ENCODE data around the gene COPG1.

Gene COPG1

GRCh38 chr3:129282727-129283327 lies 33.4 kb downstream of the COPG1 start:
- DNase-seq: no peak

DNA sequence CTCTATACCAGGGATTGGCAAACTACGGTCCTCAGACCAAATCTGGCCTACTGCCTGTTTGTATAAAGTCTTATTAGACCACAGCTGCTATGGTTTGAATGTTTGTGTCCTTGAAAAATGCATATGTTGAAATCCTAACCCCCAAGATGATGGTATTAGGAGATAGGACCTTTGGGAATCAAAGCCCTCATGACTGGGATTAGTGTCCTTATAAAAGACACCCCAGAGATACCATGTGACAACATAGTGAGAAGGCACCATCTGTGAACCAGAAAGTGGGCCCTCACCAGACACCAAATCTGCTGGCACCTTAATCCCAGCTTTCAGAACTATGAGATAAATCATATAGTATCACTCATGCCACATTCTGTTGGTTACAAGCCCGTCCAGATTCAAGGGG lies 36.7 kb downstream of the COPG1 start:
- DNase-seq: no peak

DNA sequence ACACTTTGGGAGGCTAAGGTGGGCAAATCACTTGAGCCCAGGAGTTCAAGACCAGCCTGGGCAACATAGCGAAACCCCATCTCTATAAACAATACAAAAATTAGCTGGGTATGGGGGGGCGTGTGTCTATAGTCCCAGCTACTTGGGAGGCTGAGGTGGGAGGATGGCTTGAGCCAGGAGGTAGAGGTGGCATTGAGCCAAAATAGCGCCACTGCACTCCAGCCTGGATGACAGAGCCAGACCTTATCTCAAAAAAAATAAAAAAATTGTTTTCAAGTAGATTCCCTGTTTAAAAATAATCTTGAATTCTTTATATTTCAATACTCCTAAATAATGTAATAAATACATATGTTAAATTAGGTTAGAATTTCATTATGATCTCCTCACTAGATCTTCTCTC lies 39.0 kb downstream of the COPG1 start:
- DNase-seq: no peak

DNA sequence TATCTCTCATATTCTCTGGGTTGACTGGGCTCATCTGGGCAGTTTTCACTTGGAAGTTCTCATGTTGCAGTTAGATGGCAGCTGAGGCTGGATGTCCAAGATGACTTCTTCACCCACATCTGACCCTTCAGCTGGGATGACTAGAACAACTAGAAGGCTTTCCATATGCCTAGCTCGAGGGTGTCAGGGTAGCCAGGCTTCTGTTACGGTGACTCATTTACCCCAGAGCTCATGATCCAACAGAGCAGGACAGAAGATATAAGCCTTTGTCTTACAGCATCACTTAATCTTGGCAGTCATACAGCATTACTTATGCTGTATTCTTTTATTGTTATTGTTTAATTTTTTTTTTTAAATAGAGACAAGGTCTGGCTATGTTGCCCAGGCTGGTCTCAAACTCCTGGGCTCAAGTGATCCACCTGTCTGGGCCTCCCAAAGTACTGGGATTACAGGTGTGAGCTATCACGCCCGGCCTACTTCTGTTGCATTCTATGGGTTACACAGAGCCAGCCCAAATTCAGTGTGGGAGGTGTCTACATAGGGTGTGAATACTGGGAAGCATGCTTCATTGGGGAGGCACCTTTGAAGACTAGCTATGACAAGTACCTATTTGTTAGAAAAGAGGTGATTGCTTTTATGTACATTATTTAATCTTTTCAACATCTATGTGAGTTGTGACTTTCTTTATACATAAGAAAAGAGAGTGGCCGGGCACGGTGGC lies 40.0 kb downstream of the COPG1 start:
- no peak for DNase-seq

- DNase-seq: no peak
Measured at GRCh38 chr3:129291236-129291886, 42.0 kb downstream of the COPG1 start.

GRCh38 chr3:129295286-129295685 lies 45.9 kb downstream of the COPG1 start:
- no peak for DNase-seq

GRCh38 chr3:129304146-129304961 lies 54.9 kb downstream of the COPG1 start:
- no peak for DNase-seq

DNA sequence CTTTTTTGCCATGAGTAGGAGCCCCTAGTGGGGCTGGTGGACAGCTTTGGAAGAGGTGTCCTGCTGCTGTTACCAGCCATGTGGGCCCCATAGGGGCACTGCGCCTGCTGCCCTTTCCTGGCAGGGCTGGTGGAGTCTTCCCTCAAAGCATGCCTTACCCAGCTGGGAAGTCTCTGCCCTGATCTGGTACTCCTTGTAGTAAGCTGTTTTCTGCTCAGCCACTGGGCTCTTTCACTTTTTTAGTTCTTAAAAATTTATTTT lies 55.5 kb downstream of the COPG1 start:
- no peak for DNase-seq

GRCh38 chr3:129305592-129306091 lies 56.2 kb downstream of the COPG1 start:
- no peak for DNase-seq

GRCh38 chr3:129308636-129309035 lies 59.2 kb downstream of the COPG1 start:
- no peak for DNase-seq

- DNase-seq: peak; percentile 19
Measured at GRCh38 chr3:129310111-129311011, 61.0 kb downstream of the COPG1 start.

DNA sequence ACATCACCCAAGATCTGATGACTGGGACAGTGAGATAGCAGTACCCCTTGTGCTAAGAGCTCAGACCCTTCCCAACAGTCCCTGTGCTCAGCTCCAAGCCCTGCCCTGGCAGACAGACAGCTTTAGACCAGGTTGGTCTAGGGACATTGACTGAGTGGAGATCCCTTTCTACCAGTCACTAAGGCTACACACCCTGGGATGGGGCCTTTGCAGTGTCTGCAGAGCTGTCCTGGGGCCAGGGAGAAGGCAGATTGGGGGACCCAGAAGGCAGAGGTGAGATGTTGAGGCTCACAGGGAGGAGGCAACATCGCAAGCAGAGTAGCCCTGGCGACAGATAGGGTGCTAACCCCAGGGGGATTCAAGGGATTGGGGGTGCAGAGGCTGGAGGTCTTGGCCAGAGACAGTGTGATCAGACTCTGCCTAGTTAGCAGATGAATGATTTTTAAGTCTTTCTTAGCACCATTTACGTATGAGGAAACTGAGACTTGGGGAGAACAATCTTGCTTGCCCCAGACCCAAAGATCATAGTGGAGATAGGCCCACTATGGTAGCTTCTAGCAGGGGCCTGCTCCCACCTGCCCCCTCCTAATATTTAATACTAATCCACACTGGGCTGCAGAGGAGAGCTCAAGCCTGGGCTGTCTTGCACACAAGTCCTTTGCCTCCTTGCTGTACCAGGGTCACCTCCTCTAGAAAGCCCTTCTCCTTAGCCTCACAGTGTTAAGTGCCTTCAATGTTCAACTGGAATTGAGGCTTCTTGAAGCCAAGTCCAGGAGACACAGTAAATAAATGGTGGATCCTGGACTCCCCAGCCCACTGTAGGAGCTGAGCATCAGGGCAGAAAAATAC lies 61.9 kb downstream of the COPG1 start:
- no peak for DNase-seq

DNA sequence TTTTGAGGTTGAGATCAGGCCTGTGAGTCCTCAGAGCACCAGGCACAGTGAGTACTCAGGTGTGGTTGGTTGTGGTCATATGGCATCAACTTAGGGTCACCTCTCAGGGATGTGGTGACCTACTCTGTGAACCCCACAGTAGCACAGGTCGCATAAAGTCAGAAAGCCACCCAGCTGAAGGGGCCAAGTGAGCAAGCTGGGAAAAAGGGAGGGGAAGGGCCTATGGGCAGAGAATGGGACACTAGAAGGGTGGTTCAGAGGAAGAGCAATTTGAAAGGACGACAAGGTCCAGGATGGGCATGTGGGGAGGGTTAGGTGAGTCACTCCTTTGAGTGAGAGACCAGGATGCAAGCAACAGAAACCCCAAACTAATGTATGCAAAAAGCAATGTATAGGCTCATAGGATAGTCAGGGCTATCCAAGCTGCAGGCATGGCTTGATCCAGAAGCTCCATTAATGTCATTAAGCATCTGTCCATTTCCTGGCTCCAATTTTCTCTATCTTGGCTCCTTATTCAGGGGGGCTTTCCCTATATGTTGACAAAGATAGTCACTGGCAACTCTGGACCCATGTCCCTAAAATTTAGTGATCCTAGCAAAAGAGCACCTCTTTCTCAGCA lies 62.7 kb downstream of the COPG1 start:
- DNase-seq: no peak

DNA sequence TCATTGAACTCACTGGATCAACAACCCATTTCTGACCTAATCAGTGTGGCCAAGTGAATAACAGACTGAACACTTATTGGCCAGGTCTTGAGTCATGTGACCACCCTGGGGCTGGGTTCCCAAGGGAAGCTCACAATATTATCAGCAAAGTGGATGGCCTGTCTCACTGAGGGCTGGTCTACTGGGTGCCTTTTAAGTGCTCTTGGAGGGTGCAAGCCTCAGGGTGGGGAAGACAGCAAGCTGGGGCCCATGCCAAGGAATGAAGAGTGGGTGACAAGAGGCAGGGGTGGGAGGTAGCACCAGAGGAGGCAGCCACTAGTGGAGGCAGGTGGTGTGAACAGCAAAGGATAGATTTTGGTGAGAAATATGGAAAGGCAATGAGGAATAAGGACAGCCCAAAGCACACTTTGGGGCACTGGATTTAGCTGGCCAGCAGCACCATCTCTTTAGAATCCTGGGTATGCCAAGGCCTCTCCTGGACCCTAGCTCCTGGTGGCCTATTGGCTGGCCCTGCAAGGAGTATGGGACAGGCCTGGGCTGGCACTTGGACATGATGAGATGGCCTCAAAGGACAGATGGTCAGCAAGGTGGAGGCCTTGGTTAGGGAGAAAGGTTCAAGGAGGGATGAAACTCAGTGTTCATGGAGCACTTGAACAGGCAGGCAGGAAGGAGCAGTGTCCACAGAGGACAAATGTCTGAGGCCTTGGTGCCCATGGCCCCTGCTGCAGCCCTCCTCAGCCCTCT lies 63.4 kb downstream of the COPG1 start:
- no peak for DNase-seq

GRCh38 chr3:129313415-129313664 lies 63.9 kb downstream of the COPG1 start:
- no peak for DNase-seq

DNA sequence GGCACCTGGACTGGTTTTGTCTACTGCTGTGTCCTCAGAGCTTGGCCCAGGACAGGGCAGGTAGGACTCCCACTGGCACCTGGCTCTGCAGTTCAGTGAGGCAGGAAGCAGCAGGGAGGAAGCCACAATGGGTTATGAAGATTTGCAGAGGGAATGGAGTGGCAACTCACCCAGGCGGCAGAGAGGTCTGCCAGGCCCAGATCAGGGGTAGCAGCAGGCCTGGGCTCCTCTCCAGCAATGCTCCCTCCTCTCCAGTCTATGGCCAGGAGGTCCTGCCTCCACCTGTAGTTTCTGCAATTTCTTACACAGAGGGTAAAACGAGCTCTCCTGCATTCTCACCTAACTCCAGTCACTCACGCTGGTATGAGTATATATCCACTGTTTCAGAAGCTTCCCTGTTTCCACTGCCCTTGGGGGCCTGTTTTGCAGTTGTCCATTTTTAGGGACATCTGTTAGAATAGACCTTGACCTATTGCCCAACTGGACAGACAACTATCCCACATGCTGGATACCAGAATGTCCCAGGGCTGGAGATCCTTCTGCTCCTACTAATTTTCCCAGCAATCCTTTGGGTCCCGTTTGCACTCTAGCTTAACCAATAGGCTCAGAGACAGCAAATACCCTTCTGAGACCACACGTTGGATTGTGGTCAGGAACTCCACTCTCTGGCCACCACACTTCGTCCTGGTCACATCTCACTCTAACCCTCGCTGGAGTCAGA lies 64.4 kb downstream of the COPG1 start:
- peak; percentile 43 for DNase-seq

DNA sequence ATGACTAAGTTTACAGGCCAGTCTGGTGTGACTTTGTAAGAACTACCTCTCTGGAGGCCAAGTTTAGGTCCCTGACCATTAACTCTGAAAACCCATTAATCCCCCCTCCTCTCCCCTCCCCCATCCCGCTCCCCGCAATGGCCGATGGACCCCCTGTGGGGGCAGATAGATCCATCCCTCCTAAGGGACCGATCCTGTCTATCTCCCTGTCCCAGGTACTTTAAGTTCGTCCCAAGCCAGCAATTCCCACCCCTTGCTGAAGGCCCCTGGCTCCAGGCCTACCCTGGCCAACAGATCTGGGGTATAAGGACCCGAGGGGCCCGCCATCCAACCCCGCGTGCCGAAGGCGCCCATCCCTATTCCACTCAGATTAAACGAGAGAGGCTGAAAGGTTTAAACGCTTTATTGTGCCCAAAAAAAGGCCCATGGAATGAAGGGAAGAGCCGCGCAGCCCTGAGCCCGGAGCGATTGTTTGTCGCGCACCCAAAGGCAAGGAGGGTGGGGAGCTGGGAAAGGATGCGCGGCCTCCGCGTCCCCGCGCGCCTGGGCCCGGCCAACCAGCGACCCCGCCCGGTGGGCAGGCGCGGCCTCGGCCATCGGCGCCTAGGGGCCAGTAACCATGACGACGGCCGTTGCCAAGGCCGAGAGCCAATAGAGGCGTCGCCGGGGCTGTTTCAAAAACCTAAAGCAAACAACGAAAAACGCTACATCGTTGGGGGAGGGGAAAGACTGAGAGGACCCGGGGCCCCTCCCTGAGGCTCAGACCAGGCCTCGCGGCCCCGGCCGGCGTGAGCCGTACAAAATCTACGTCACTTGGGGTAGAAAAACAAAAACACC lies 65.2 kb downstream of the COPG1 start:
- peak; percentile 87 for DNase-seq

- peak; percentile 15 for DNase-seq
Measured at GRCh38 chr3:129315223-129315997, 66.0 kb downstream of the COPG1 start.

Data from DMS79 treated with DMSO at 0.1 percent for 48 hours (cell line).